ENCODE measurements around the gene PM20D1.

- TF ChIP-seq TAF1 (IDR thresholded peaks at IDR 0.05; ENCODE audit: low read depth, low read length) (no peak), POLR2A (IDR thresholded peaks at IDR 0.05; ENCODE audit: low read depth, low read length) (no peak), POLR2AphosphoS5 (IDR thresholded peaks at IDR 0.05; ENCODE audit: low read depth, low read length) (no peak), POU2F2 (IDR thresholded peaks at IDR 0.05; ENCODE audit: low read depth, low read length) (no peak)
Observed at GRCh38 chr1:205810448-205811157, 39.3 kb downstream of the PM20D1 start.
